HEK293T (cell line): ENCODE results near the gene PCDH9.

ENCODE experiments used
- ELF4 ChIP-seq: fragments of 450-650 bp; IDR thresholded peaks from 2 replicates; pipeline ENCODE4 v1.6.1; 2017; ENCODE audit warnings: antibody characterized with exemption
- FOXA1 ChIP-seq: fragments of 450-650 bp; IDR thresholded peaks from 2 replicates; pipeline ENCODE4 v1.6.1; 2016; ENCODE audit warnings: mild to moderate bottlenecking
- FOXK2 ChIP-seq: fragments of 450-650 bp; IDR thresholded peaks from 2 replicates; pipeline ENCODE4 v1.6.1; 2016; ENCODE audit warnings: mild to moderate bottlenecking
- FOXM1 ChIP-seq: fragments of 450-650 bp; IDR thresholded peaks from 2 replicates; pipeline ENCODE4 v1.6.1; 2017; ENCODE audit warnings: mild to moderate bottlenecking, borderline replicate concordance
- HDGF ChIP-seq: fragments of 450-650 bp; IDR thresholded peaks from 2 replicates; pipeline ENCODE4 v1.6.1; 2017; ENCODE audit warnings: antibody characterized with exemption, borderline replicate concordance
- SP1 ChIP-seq: fragments of 450-650 bp; IDR thresholded peaks from 2 replicates; pipeline ENCODE4 v1.6.1; 2017
- SUZ12 ChIP-seq: fragments of 450-650 bp; IDR thresholded peaks from 2 replicates; pipeline ENCODE4 v1.6.1; 2016; ENCODE audit warnings: mild to moderate bottlenecking
- TF ChIP-seq, protein P1 (sequence below): fragments of 450-650 bp; IDR thresholded peaks from 2 replicates; pipeline ENCODE4 v1.6.1; 2016

DNA sequence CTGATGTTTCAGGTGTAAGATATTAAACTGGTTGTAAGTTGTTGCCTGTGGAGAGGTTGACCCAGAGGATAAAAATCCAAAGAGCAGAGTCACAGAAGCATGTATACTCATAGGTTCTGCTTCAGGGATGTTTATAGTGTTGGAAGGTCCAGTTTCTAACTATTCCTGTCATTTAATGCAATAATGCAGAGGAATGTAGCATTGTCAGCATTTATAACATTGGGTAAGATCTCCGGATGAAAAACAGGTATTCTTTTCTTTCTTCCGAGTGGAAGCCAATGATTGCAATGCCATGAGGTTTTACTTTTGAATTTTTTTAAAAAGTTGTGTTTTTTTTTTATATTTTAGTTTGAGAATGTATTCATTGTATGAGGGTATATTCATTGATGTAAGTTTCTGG, 771.0 kb downstream of the PCDH9 start:
- no peak for TF ChIP-seq ELF4
- TF ChIP-seq SP1 = no peak
- TF ChIP-seq, protein P1, sequence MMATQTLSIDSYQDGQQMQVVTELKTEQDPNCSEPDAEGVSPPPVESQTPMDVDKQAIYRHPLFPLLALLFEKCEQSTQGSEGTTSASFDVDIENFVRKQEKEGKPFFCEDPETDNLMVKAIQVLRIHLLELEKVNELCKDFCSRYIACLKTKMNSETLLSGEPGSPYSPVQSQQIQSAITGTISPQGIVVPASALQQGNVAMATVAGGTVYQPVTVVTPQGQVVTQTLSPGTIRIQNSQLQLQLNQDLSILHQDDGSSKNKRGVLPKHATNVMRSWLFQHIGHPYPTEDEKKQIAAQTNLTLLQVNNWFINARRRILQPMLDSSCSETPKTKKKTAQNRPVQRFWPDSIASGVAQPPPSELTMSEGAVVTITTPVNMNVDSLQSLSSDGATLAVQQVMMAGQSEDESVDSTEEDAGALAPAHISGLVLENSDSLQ = no peak
- TF ChIP-seq FOXM1 = no peak
- TF ChIP-seq FOXK2 = no peak
- no peak for TF ChIP-seq SUZ12
- no peak for TF ChIP-seq HDGF
- no peak for TF ChIP-seq FOXA1
